T-helper 1 cell treated with Interleukin-12 subunit alpha and Interleukin-12 subunit beta and Interleukin-4 antibody, amounts not matched to agents 30 μg/mL and 1 μg/mL, for 36 hours (primary cell): ENCODE measurements around the gene ZNF282.

Experiments used
- H3K27ac Mint-ChIP-seq: one replicate; pipeline ENCODE4 v1.8.0; 2021; ENCODE audit warnings: mild to moderate bottlenecking, mixed read lengths
- H3K27me3 Mint-ChIP-seq: one replicate; pipeline ENCODE4 v1.8.0; 2021; ENCODE audit warnings: low read depth, mixed read lengths
- H3K36me3 Mint-ChIP-seq: one replicate; pipeline ENCODE4 v1.8.0; 2021; ENCODE audit warnings: low read depth, mixed read lengths
- H3K4me1 Mint-ChIP-seq: one replicate; pipeline ENCODE4 v1.8.0; 2021; ENCODE audit warnings: low read depth, mixed read lengths
- H3K4me3 Mint-ChIP-seq: one replicate; pipeline ENCODE4 v1.8.0; 2021; ENCODE audit warnings: mild to moderate bottlenecking, moderate library complexity, mixed read lengths
- H3K9me3 Mint-ChIP-seq: one replicate; pipeline ENCODE4 v1.8.0; 2021; ENCODE audit warnings: mixed read lengths

ZNF282 gene

DNA sequence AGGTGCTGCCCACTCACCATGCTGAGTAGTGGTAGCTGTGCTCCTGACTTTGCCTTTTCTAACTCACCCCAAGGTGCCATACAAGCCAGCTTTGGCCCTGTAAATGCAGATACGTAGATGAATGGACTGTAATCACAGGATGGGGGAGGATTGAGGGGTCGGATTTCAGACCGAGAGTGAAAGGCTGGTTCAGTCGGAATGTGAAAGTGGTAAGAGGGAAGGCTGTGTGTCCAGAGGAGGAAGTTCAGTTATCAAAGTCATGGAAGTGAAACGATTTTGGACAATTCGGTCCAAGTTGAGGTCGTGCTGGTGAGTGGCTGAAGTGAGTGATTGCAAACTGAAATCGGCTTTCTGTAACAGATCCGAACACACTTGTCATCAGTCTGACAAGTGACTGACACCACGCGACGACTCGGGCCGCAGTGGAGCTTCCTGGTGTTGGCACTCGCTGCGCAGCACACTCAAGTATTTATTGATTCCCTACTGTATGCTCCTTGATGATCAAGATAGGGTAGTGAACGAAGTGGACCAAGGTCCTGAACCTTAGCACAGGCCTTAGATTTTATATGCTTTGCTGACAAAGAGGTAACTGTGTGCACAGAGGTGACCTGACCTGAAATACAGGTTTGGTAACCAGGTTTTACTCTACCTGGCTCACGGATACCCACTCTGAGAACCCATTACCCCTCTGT, 10.5 kb downstream of the ZNF282 start:
- peak overlapping the region; percentile 71 for H3K27ac Mint-ChIP-seq
- H3K4me1 Mint-ChIP-seq = peaks cover 35% of the 10 kb centered on the region
- H3K36me3 Mint-ChIP-seq = peaks cover 61% of the 10 kb centered on the region
- H3K27me3 Mint-ChIP-seq = no peaks in the 10 kb centered on the region
- no peak overlapping the region for H3K4me3 Mint-ChIP-seq
- no peaks in the 10 kb centered on the region for H3K9me3 Mint-ChIP-seq

DNA sequence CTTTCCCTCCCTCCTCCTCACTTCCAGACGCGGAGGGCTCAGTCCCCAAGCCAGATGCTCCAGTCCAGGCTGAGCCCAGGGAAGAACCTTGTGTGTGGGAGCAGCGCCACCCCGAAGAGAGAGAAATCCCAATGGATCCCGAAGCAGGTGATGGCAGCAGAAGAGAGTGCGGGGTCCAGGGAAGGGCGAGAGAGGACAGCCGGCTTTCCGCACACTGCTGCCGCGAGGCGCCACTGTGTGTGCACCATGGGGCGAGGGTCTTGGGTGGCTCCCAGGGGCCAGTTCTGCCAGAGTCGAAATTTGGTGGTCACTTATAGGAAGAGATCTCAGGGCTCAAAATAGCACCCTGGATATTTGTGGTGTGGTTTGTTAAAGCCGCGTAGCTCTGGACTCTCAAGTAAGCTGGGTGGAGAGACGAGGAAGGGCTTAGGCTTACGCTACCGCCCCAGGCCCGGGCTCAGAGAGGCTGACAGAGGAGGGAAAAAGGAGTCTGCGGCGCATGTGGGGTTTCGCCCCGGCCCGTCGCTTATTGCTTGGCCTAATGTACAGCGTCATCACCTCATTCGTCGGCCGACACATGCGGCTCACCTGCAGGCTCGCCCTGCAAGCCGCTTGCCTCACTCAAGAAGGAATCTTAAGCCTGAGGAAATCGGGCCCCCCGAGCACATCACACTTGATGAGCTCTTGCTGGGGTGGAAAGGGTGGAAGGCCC, 12.1 kb downstream of the ZNF282 start:
- Mint-ChIP-seq H3K27ac (no peak overlapping the region), H3K9me3 (no peaks in the 10 kb centered on the region), H3K4me3 (no peak overlapping the region), H3K27me3 (no peaks in the 10 kb centered on the region), H3K4me1 (peaks cover 30% of the 10 kb centered on the region), H3K36me3 (peaks cover 62% of the 10 kb centered on the region)

DNA sequence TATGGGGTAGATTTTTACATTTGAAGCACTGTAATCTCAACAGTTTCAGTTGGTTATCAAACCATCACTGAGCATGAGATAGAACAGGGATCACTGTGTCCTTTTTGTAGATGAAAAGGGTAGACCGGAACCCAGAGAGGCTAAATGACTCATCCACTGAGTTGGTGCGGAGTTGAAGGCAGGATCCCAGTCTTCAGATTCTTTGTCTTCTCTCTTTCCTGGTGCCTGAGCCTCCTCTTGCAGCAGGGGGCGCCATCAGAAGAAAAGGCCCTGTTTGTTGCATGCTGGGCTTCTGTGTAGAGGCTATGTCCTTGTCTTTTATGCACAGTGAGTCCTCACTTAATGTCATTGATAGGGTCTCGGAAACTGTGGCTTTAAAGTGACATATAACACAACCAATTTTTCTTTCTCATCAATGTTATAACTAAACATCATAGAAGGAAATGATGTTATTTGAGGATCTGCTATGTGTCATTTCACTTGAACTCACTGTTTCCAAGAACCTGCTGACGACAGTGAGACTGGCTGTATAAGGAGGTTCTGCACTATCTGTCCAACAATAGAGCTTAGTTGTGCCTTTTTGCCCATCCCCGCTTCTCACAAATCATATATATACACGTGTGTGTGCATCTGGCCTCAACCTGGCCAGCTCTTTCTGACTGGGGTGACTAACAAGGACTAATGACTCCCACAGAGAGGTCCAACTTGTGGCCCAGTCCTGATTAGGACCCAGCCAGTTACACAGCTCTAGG, 14.3 kb downstream of the ZNF282 start:
- Mint-ChIP-seq H3K27me3 (no peaks in the 10 kb centered on the region), H3K4me3 (no peak overlapping the region), H3K27ac (peak overlapping the region; percentile 80), H3K36me3 (peaks cover 52% of the 10 kb centered on the region), H3K9me3 (no peaks in the 10 kb centered on the region), H3K4me1 (peaks cover 13% of the 10 kb centered on the region)

DNA sequence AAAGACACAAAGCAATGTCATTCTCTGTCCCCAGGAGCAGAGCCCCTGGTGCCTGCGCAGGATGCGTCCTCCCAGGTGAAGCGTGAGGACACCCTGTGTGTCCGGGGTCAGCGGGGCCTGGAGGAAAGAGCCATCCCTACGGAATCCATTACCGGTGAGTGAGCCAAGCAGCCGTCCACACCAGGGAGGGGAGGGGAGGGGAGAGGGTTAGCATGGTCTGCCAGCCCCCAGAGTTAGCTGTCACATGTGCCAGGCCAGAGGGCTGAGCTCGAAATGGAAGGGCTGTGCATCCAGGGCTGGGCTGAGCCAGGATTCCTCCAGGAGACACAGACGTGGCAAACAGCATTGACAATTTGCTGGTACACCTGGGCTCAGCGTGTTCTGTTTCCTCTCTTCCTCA, 15.2 kb downstream of the ZNF282 start:
- Mint-ChIP-seq H3K36me3 (peaks cover 50% of the 10 kb centered on the region), H3K4me1 (peaks cover 11% of the 10 kb centered on the region)

DNA sequence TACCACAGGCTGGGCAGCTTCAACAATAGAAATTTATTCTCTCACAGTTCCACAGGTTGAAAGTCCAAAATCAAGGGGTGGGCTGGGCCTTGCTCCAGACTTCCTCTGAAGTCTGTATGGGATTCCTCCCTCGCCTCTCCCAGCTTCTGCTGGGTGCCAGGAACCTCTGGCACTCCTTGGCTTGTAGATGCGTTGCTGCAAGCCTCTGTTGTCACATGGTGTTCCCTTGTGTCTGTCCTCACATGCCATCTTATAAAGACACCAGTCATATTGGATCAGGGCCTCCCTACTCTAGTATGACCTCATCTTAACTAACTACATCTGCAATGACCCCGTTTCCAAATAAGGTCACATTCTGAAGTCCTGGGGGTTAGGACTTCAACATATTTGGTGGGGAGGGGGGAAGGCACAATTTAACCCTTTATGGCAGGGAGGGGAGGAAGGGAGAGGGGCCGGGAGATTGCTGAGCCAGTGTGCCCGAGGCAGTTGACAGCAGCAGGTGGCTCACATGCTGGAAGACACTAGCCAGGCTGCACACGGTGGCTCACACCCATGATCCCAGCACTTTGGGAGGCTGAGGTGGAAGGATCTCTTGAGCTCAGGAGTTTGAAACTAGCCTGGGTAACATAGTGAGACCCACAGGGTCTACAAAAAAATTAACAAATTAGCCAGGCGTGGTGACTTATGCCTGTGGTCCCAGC, 18.8 kb downstream of the ZNF282 start:
- H3K27ac Mint-ChIP-seq = no peak overlapping the region
- H3K4me3 Mint-ChIP-seq = no peak overlapping the region
- no peaks in the 10 kb centered on the region for H3K9me3 Mint-ChIP-seq
- no peaks in the 10 kb centered on the region for H3K27me3 Mint-ChIP-seq
- H3K36me3 Mint-ChIP-seq = peaks cover 49% of the 10 kb centered on the region
- peaks cover 9% of the 10 kb centered on the region for H3K4me1 Mint-ChIP-seq

More for the DNA sequence above, 15.2 kb downstream of the ZNF282 start:
- H3K9me3 Mint-ChIP-seq = no peaks in the 10 kb centered on the region
- no peak overlapping the region for H3K4me3 Mint-ChIP-seq
- no peak overlapping the region for H3K27ac Mint-ChIP-seq
- H3K27me3 Mint-ChIP-seq = no peaks in the 10 kb centered on the region

DNA sequence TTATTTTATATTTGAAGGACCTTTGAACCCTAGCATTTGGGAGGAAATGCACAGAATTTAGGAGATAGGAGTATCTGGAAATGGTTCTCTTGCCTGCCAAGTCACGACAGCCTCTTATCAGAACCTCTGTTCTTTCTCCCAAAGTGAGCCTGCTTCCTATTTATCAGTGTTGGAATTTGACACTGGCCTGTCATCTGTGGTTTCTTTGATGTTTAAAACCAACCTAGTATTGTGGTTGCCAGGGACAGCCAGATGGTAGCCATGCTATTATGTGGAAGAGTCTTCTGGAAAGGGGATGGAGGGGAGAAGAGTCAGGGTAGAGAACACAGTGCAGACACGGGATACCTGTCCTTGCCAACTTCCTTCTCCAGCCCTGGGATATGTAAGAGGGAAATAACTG, 21.1 kb downstream of the ZNF282 start:
- H3K27me3 Mint-ChIP-seq = no peaks in the 10 kb centered on the region
- no peaks in the 10 kb centered on the region for H3K4me1 Mint-ChIP-seq
- no peak overlapping the region for H3K27ac Mint-ChIP-seq
- H3K9me3 Mint-ChIP-seq = no peaks in the 10 kb centered on the region
- peaks cover 47% of the 10 kb centered on the region for H3K36me3 Mint-ChIP-seq
- no peak overlapping the region for H3K4me3 Mint-ChIP-seq

DNA sequence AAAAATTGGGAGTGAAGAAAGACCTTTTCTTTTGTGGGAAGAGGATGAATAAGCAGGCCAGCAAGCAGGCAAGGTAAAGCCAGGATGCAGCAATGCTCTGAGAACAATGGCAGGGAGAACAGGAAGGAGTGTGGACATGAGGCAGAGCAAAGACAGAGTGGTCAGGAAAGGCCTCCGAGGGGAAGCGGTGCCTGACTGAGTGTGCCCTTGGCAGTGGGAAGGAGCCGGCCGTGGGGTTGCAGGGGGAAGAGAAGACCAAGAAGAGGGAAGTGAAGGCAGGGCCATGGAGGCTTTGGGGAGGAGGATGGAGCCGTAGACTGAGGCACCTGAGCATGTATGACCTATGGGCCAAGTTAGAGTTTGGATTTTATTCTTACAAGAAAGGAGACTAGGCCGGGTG, 22.2 kb downstream of the ZNF282 start:
- no peaks in the 10 kb centered on the region for H3K4me1 Mint-ChIP-seq
- H3K9me3 Mint-ChIP-seq = no peaks in the 10 kb centered on the region
- no peaks in the 10 kb centered on the region for H3K27me3 Mint-ChIP-seq
- peaks cover 45% of the 10 kb centered on the region for H3K36me3 Mint-ChIP-seq
- no peak overlapping the region for H3K27ac Mint-ChIP-seq
- H3K4me3 Mint-ChIP-seq = no peak overlapping the region

DNA sequence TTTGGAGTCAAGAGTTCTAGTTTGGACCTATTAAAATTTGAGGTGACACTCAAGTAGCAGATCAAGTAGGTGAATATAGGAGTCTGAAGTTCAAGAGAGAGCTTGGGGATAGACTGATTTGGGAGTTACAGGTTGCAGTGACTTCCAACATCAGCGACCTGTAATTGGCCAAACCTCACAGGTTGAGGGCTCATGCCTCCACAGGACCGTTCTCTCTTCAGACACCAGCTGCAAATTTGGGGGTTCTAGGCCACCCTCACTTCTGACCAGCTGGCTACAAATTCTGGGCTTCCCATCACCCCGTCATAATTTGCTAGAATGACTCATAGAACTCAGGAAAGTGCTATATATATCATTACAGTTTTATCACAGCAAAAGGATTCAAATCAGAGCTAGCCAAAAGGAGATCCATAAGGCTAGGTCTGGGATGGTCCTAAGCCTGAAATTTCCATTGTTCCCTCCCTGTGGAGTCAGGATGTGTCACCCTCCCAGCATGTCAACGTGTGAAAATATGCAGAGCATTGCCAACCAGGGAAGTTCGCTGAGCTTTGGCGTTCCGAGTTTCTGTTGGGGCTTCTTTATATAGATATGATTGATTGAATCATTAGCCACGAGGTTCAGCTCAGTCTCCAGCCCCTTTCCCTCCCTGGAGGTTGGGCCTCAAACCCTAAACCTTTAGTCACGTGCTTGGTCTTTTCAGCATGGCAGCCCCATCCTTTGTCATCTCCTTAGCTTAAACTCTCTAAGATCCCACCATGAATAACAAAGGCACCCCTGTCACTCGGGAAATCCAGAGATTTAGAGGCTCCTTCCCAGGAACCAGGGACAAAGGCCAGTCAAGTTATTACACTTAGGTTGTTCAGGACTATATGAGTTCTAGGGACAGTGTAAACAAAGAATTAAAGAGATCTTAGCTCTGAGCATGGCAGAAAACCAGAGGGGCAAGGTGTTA, 23.4 kb downstream of the ZNF282 start:
- H3K9me3 Mint-ChIP-seq = no peaks in the 10 kb centered on the region
- no peaks in the 10 kb centered on the region for H3K4me1 Mint-ChIP-seq
- no peaks in the 10 kb centered on the region for H3K27me3 Mint-ChIP-seq
- H3K4me3 Mint-ChIP-seq = no peak overlapping the region
- H3K27ac Mint-ChIP-seq = no peak overlapping the region
- H3K36me3 Mint-ChIP-seq = peaks cover 42% of the 10 kb centered on the region

DNA sequence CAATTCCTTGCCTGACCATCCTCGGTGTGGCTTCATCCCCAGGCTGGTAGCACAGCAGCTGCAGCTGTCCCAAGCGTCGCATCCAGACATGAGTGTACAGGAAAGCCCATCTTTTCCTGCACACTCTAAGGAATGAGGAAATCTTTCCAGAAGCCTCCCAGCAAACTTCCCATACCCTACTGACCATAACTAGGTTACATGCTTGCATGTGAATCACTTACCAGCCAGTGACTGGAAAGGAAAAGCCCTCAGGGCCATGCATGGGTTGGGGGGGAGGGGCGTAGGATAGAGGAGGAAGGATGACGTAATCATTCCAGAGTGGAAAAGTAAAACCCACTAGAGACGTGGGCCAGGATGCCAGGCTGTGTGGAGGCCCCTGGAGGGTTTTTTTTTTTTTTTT, 25.2 kb downstream of the ZNF282 start:
- Mint-ChIP-seq H3K36me3 (peaks cover 40% of the 10 kb centered on the region), H3K27me3 (no peaks in the 10 kb centered on the region), H3K27ac (no peak overlapping the region), H3K4me1 (no peaks in the 10 kb centered on the region), H3K4me3 (no peak overlapping the region), H3K9me3 (no peaks in the 10 kb centered on the region)

DNA sequence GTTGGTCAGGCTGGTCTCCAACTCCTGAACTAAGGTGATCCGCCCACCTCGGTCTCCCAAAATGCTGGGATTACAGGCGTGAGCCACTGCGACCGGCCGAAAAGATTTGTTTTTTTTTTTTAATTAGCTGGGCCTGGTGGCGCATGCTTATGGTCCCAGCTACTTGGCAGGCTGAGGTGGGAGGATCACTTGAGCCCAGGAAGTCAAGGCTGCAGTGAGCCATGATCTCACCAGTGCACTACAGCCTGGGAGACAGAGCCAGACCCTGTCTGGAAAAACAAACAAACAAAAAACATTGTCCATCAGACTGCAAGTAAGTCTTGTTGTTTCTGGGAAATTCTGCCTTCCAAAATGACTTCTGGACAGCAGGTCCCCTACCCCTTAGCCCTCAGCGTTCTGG, 27.8 kb downstream of the ZNF282 start:
- no peaks in the 10 kb centered on the region for H3K4me1 Mint-ChIP-seq
- no peaks in the 10 kb centered on the region for H3K27me3 Mint-ChIP-seq
- no peaks in the 10 kb centered on the region for H3K9me3 Mint-ChIP-seq
- peaks cover 29% of the 10 kb centered on the region for H3K36me3 Mint-ChIP-seq
- no peak overlapping the region for H3K4me3 Mint-ChIP-seq
- H3K27ac Mint-ChIP-seq = no peak overlapping the region

DNA sequence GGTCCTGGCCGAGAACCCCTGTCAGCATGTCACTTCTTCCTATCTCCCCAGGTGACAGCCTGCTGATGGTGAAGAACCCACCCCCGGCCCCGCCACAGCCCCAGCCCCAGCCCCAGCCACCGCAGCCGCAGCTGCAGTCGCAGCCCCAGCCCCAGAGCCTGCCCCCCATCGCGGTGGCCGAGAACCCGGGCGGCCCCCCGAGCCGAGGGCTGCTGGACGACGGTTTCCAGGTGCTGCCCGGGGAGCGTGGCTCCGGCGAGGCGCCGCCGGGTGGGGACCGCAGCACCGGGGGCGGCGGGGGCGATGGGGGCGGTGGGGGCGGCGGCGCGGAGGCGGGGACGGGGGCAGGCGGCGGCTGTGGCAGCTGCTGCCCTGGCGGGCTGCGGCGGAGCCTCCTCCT, 28.4 kb downstream of the ZNF282 start:
- H3K4me3 Mint-ChIP-seq = no peak overlapping the region
- H3K4me1 Mint-ChIP-seq = no peaks in the 10 kb centered on the region
- H3K9me3 Mint-ChIP-seq = no peaks in the 10 kb centered on the region
- peaks cover 25% of the 10 kb centered on the region for H3K36me3 Mint-ChIP-seq
- H3K27ac Mint-ChIP-seq = no peak overlapping the region
- H3K27me3 Mint-ChIP-seq = no peaks in the 10 kb centered on the region

DNA sequence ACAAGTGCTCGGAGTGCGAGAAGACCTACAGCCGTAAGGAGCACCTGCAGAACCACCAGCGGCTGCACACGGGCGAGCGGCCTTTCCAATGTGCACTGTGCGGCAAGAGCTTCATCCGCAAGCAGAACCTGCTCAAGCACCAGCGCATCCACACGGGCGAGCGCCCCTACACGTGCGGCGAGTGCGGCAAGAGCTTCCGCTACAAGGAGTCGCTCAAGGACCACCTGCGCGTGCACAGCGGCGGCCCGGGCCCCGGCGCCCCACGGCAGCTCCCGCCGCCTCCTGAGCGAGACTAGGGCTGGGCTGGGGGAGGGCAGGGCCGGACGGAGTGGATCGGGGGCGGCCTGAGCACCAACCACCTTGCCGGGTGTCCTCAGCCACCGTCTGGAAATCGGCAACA, 29.0 kb downstream of the ZNF282 start:
- Mint-ChIP-seq H3K4me3 (no peak overlapping the region), H3K9me3 (no peaks in the 10 kb centered on the region), H3K36me3 (peaks cover 20% of the 10 kb centered on the region), H3K27me3 (no peaks in the 10 kb centered on the region), H3K4me1 (no peaks in the 10 kb centered on the region), H3K27ac (no peak overlapping the region)

DNA sequence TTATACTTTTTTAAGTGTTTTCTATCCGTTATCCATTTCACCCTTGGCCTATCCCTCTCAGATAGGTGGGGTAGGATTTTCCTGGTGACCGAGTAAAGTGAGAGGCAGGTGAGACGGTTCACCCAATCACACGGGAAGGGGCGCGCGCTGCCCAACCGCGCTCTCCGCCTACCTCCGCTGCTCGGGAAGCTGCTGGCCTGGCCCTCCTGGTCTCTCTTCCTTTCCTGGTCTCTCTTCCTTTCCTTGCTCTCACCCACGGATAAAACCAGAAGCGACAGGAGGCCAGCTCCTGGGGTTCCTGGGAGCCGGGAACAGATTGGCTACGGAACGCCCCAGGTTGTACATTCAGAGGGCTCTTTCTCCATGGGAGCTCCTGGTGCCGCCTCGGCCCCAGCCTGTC, 29.8 kb downstream of the ZNF282 start:
- no peak overlapping the region for H3K4me3 Mint-ChIP-seq
- H3K4me1 Mint-ChIP-seq = no peaks in the 10 kb centered on the region
- H3K9me3 Mint-ChIP-seq = no peaks in the 10 kb centered on the region
- H3K27ac Mint-ChIP-seq = no peak overlapping the region
- no peaks in the 10 kb centered on the region for H3K27me3 Mint-ChIP-seq
- H3K36me3 Mint-ChIP-seq = peaks cover 15% of the 10 kb centered on the region

DNA sequence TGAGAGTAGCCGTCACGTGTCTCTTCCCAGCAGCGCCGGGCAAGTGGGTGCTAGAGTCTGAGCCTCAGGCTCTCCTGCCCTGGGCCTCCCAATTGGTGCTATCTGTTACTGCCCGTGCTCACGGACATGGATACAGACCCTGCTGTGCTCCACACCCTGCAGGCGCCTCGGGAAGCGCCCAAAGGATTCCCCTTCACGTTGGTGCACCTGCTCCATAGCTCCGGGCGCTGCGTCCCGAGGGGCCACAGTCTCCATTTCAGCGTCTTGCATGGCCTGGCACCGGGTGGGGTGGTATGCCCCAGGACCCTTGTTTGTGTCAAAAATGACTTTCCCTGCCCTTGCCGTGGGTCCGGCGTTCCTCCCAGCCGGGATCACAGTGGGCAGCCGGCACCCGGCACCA, 30.3 kb downstream of the ZNF282 start:
- Mint-ChIP-seq H3K4me3 (no peak overlapping the region), H3K4me1 (no peaks in the 10 kb centered on the region), H3K36me3 (peaks cover 15% of the 10 kb centered on the region), H3K27me3 (no peaks in the 10 kb centered on the region), H3K9me3 (no peaks in the 10 kb centered on the region), H3K27ac (no peak overlapping the region)
